RPMI8226 (cell line): ENCODE measurements around the gene ZC3H8.
A peak's percentile ranks its signal among the peaks of the same experiment; 100 is the strongest.
"Not testable (repeated sequence)": the region's sequence is repeated elsewhere in the genome, so short reads cannot be mapped to it uniquely, and the experiment has no call there.

ENCODE experiments used
- DNase-seq: peaks from one replicate; pipeline ENCODE4 v3.0.0-alpha.2; 2015

The ZC3H8 gene

GRCh38 chr2:112259509-112260294, 4.9 kb upstream of the ZC3H8 start:
- peak; percentile 82 for DNase-seq

GRCh38 chr2:112257575-112257974, 2.7 kb upstream of the ZC3H8 start:
- DNase-seq, result no peak

- no peak for DNase-seq
These were observed 1.8 kb upstream of the ZC3H8 start for GRCh38 chr2:112256654-112257053.

- DNase-seq, result no peak
These were observed 1.0 kb upstream of the ZC3H8 start for GRCh38 chr2:112255875-112256274.

- no peak for DNase-seq
These were observed 1.5 kb downstream of the ZC3H8 start for GRCh38 chr2:112253261-112253815.

GRCh38 chr2:112251271-112251670, 3.6 kb downstream of the ZC3H8 start:
- no peak for DNase-seq

GRCh38 chr2:112244854-112245253, 10.0 kb downstream of the ZC3H8 start:
- no peak for DNase-seq

- DNase-seq, result no peak
These were observed 11.6 kb downstream of the ZC3H8 start for GRCh38 chr2:112243233-112243632.

- no peak for DNase-seq
These were observed 12.5 kb downstream of the ZC3H8 start for GRCh38 chr2:112242384-112242783.

GRCh38 chr2:112239862-112240261, 15.0 kb downstream of the ZC3H8 start:
- no peak for DNase-seq

GRCh38 chr2:112230371-112230770, 24.5 kb downstream of the ZC3H8 start:
- DNase-seq, result no peak

GRCh38 chr2:112229348-112229747, 25.5 kb downstream of the ZC3H8 start:
- no peak for DNase-seq

GRCh38 chr2:112220831-112221230, 34.0 kb downstream of the ZC3H8 start:
- no peak for DNase-seq

GRCh38 chr2:112220186-112220585, 34.7 kb downstream of the ZC3H8 start:
- no peak for DNase-seq

GRCh38 chr2:112217854-112218253, 37.0 kb downstream of the ZC3H8 start:
- DNase-seq, result no peak

- DNase-seq, result no peak
These were observed 38.7 kb downstream of the ZC3H8 start for GRCh38 chr2:112216167-112216566.

- DNase-seq, result not testable (repeated sequence)
These were observed 46.9 kb downstream of the ZC3H8 start for GRCh38 chr2:112207905-112208304.

GRCh38 chr2:112204411-112204810, 50.4 kb downstream of the ZC3H8 start:
- DNase-seq, result no peak

- DNase-seq, result no peak
These were observed 53.0 kb downstream of the ZC3H8 start for GRCh38 chr2:112201696-112202430.

GRCh38 chr2:112199188-112199587, 55.7 kb downstream of the ZC3H8 start:
- no peak for DNase-seq

- no peak for DNase-seq
These were observed 56.1 kb downstream of the ZC3H8 start for GRCh38 chr2:112198780-112199179.

- DNase-seq, result no peak
These were observed 57.0 kb downstream of the ZC3H8 start for GRCh38 chr2:112197868-112198267.

- DNase-seq, result no peak
These were observed 58.9 kb downstream of the ZC3H8 start for GRCh38 chr2:112195950-112196349.

GRCh38 chr2:112195167-112195766, 59.6 kb downstream of the ZC3H8 start:
- DNase-seq, result no peak
